GM23338 (cell line): Measurements from ENCODE around the gene FLNC.

Experiments
- CREB1 ChIP-seq: fragments of 250-450 bp; sonication (Bioruptor Pico); IDR thresholded peaks from 2 replicates; pipeline ENCODE4 v1.5.0; 2020; ENCODE audit warnings: low read depth, mild to moderate bottlenecking, moderate library complexity
- CTCF ChIP-seq, 2 experiments: fragments of 200-600 bp in 1 of 2; sonication (generic) in 1 of 2; conservative IDR thresholded peaks; 2 replicates each; pipeline versions ENCODE4 v1.5.1 to v1.6.1; 2016 to 2017; ENCODE audit warnings: antibody characterized with exemption in 2 of 2, low read depth in 2 of 2, mild to moderate bottlenecking in 2 of 2, moderate library complexity in 1 of 2
- ETS1 ChIP-seq: IDR thresholded peaks from 2 replicates; pipeline ENCODE4 v1.6.1; 2016; ENCODE audit warnings: antibody characterized with exemption
- EZH2 ChIP-seq: fragments of 200-600 bp; sonication (generic); IDR thresholded peaks from one replicate; pipeline ENCODE4 v1.8.0; 2017; ENCODE audit warnings: antibody characterized with exemption, mild to moderate bottlenecking, low read depth; ENCODE audit not compliant: unreplicated experiment
- EZH2phosphoT487 ChIP-seq: fragments of 200-600 bp; sonication (generic); IDR thresholded peaks from one replicate; pipeline ENCODE4 v1.8.1; 2018; ENCODE audit warnings: antibody characterized with exemption; ENCODE audit not compliant: unreplicated experiment
- POLR2AphosphoS5 ChIP-seq: IDR thresholded peaks from 2 replicates; pipeline ENCODE4 v1.6.1; 2016; ENCODE audit warnings: antibody characterized with exemption, low read depth
- REST ChIP-seq: IDR thresholded peaks from one replicate; pipeline ENCODE4 v1.6.1; 2018; ENCODE audit warnings: antibody characterized with exemption; ENCODE audit not compliant: unreplicated experiment

GRCh38 chr7:128836729-128837348, 6.6 kb downstream of the FLNC start:
- TF ChIP-seq CTCF (conservative IDR thresholded peaks at IDR 0.05; ENCODE audit: low read depth in 2 of 2) (no peak), ETS1 (no peak), EZH2 (no peak), CREB1 (CRISPR knock-in tag) (no peak), REST (no peak), EZH2phosphoT487 (no peak), POLR2AphosphoS5 (no peak)
